Activated CD4-positive, alpha-beta memory T cell treated with anti-CD3 and anti-CD28 coated beads, Interleukin-2, amount 10 ng/mL, durations not matched to agents 7 days and 5 days (primary cell): ENCODE results near the gene IQCE. TPM values are rescaled to one million over a fixed set of nuclear protein-coding genes. Genes with fewer than 3 reads are reported as not detected.
"Not testable (repeated sequence)": the region's sequence is repeated elsewhere in the genome, so short reads cannot be mapped to it uniquely, and the experiment has no call there.

ENCODE experiments used
- CTCF ChIA-PET: fragments of 350-600 bp; sonication (Branson Sonifier 250); formaldehyde crosslinking; loops from one replicate; lab custom pipeline; 2021; ENCODE audit warnings: antibody characterized with exemption, inconsistent platforms; lab: Charles Lee
- POLR2A ChIA-PET: fragments of 350-600 bp; sonication (Branson Sonifier 250); formaldehyde crosslinking; loops from one replicate; lab custom pipeline; 2021; ENCODE audit warnings: antibody characterized with exemption; lab: Charles Lee
- DNase-seq: peaks from one replicate; pipeline ENCODE4 v3.0.0-alpha.2; 2020
- H3K27ac Mint-ChIP-seq: one replicate; pipeline ENCODE4 v1.8.0; 2021; ENCODE audit warnings: mild to moderate bottlenecking, mixed read lengths
- H3K27me3 Mint-ChIP-seq: one replicate; pipeline ENCODE4 v1.8.0; 2021; ENCODE audit warnings: mixed read lengths
- H3K36me3 Mint-ChIP-seq: one replicate; pipeline ENCODE4 v1.8.0; 2021; ENCODE audit warnings: low read depth, mixed read lengths
- H3K4me1 Mint-ChIP-seq: one replicate; pipeline ENCODE4 v1.8.0; 2021; ENCODE audit warnings: mixed read lengths
- H3K4me3 Mint-ChIP-seq: one replicate; pipeline ENCODE4 v1.8.0; 2021; ENCODE audit warnings: mild to moderate bottlenecking, mixed read lengths
- H3K9me3 Mint-ChIP-seq: one replicate; pipeline ENCODE4 v1.8.0; 2021; ENCODE audit warnings: mixed read lengths
- total RNA-seq, 2 experiments: library from RNA; stranded (reverse); gene quantifications; one replicate each; pipeline ENCODE4 v1.2.3, GENCODE V29; 2021

IQCE gene
- total RNA-seq, 2 experiments from 2014 or later, result 12.7 to 14.0 TPM

GRCh38 chr7:2553108-2553507 lies 5.7 kb upstream of the IQCE start:
- H3K27ac Mint-ChIP-seq, result no peak overlapping the region
- H3K4me1 Mint-ChIP-seq, result peaks cover 43% of the 10 kb centered on the region
- H3K36me3 Mint-ChIP-seq, result peaks cover 29% of the 10 kb centered on the region
- H3K4me3 Mint-ChIP-seq, result peak overlapping the region; percentile 36
- H3K27me3 Mint-ChIP-seq, result peaks cover 2% of the 10 kb centered on the region
- CTCF ChIA-PET, result interaction anchor here (0.6 to 1.4 kb wide), 3 partner anchors 84 to 886 kb away, joined by 3 to 4 read pairs (median 3); no protein-coding TSS in a partner anchor
- POLR2A ChIA-PET, result interaction anchor here (1.7 kb wide), 1 partner anchor 13 kb away, joined by 7 read pairs; no protein-coding TSS in a partner anchor
- H3K9me3 Mint-ChIP-seq, result no peaks in the 10 kb centered on the region
- no peak for DNase-seq

DNA sequence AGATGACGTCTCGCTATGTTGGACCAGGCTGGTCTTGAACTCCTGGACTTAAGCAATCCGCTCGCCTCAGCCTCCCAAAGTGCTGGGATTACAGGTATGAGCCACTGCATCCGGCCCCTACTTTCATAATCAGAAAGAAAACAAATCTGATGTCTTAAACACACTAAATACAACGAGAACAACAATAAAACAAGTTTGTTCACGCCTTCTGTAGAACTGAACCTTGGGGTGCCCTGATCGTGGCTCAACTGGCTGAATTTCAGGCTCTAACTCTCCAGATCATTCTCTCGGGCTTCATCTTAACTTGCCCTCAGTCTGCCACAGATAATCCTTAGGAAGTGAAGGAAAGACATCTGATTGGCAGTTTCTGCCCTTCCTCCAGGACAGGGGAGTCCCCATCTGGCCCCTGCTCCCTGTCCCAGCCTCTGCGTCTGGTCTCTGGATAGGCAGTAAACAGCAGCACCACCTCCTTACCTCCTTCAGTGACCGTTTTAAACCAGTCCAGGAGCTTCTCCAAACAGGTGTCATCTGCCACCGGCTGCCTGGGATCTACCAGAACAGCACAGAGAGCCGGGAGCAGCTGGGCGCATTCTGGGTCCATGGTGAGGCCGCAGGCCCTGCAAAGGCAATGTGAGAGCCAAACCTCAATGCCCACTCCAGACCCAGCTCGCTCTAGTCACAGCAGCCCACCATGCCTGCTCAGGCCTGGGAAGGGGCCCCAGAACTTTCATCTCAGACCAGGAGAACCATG lies 4.8 kb upstream of the IQCE start:
- Mint-ChIP-seq H3K9me3 (no peaks in the 10 kb centered on the region), H3K4me1 (peaks cover 47% of the 10 kb centered on the region), H3K27ac (peak overlapping the region; percentile 83), H3K36me3 (peaks cover 27% of the 10 kb centered on the region), H3K27me3 (peaks cover 2% of the 10 kb centered on the region), H3K4me3 (peak overlapping the region; percentile 85)
- POLR2A ChIA-PET, result interaction anchor here (1.3 to 1.7 kb wide), 2 partner anchors 14 to 34 kb away, joined by 5 to 7 read pairs; no protein-coding TSS in a partner anchor
- DNase-seq, result no peak
- CTCF ChIA-PET, result interaction anchor here (1.0 to 1.4 kb wide), 2 partner anchors 85 to 156 kb away, joined by 3 to 4 read pairs; no protein-coding TSS in a partner anchor

GRCh38 chr7:2554661-2555111 lies 4.1 kb upstream of the IQCE start:
- ChIA-PET CTCF (no interaction called here), POLR2A (interaction anchor here (1.3 to 1.7 kb wide), 3 partner anchors 15 to 46 kb away, joined by 3 to 7 read pairs (median 5); no protein-coding TSS in a partner anchor)
- Mint-ChIP-seq H3K9me3 (no peaks in the 10 kb centered on the region), H3K36me3 (peaks cover 21% of the 10 kb centered on the region), H3K4me1 (peaks cover 43% of the 10 kb centered on the region), H3K4me3 (peak overlapping the region; percentile 85), H3K27ac (peak overlapping the region; percentile 83), H3K27me3 (peaks cover 2% of the 10 kb centered on the region)
- DNase-seq, result no peak

DNA sequence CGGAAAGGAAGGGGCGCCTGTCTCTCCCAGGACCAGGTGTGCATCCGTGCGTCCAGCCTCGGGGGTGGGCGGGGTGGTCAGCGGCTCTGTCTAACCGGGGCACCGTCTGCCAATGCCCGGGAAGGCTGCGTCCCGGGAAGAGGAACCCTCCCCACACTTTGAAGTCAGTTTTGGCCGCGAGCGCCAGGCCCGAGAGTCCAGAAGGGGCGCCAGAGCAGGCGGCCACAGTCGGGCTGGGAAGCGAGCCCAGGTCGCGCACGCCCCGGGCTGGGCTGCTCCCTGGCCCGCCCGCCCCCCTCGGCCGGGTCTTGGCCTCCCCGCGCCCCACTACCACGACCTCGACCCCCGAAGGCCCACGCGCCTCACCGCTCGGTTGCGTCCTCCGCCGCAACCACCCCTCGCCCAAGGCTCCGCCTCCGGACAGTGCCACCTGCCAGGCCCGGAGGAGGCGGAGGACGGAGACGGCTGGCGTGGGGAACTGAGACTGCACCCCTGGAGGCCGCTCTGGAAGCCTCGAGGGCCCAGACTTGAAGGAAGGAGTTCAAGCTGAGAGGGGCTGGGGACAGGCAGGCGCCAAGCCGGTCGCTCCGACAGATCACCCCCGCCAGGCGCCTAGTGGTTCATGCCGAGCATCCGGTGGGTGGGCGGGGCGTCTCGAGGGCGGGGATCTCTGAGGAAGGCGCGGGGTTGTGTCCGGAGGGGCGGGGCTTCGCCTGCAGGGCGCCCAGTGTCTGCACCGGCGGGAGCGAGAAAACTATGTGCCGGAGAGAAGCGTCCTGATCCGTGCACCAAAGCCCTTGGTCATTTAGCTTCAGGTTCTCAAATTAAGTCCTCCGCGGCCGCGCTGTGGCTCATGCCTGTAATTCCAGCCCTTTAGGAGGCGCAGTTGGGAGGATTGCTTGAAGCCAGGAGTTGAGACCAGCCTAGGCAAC lies 3.4 kb upstream of the IQCE start, which contains the start of gene BRAT1:
Gene BRAT1, minus strand, starts transcription at position 404 of the 932 bp plus-strand sequence. CDS start 1,093 bp downstream, outside the sequence.
- ChIA-PET CTCF (interaction anchor here (0.9 kb wide), 1 partner anchor 13 kb away, joined by 3 read pairs; no protein-coding TSS in a partner anchor), POLR2A (interaction anchor here (0.8 to 1.5 kb wide), 9 partner anchors 15 to 200 kb away, joined by 3 to 5 read pairs (median 3); no protein-coding TSS in a partner anchor)
- peaks cover 48% of the 10 kb centered on the region for H3K4me1 Mint-ChIP-seq
- H3K27ac Mint-ChIP-seq, result peak within 1 kb of the TSS; percentile 84
- H3K9me3 Mint-ChIP-seq, result no peaks in the 10 kb centered on the region
- H3K36me3 Mint-ChIP-seq, result peaks cover 20% of the 10 kb centered on the region
- H3K4me3 Mint-ChIP-seq, result peak within 1 kb of the TSS; percentile 85
- peaks cover 2% of the 10 kb centered on the region for H3K27me3 Mint-ChIP-seq
- DNase-seq, result peak; percentile 97

GRCh38 chr7:2559283-2559950 lies 638 bp downstream of the IQCE start:
- CTCF ChIA-PET, result interaction anchor here (0.7 to 1.4 kb wide), 5 partner anchors 48 to 151 kb away, joined by 3 to 7 read pairs (median 3); no protein-coding TSS in a partner anchor
- Mint-ChIP-seq H3K9me3 (no peaks in the 10 kb centered on the region), H3K27me3 (peaks cover 2% of the 10 kb centered on the region), H3K27ac (peak overlapping the region; percentile 49), H3K4me3 (peak overlapping the region; percentile 76), H3K4me1 (peaks cover 33% of the 10 kb centered on the region), H3K36me3 (no peaks in the 10 kb centered on the region)
- POLR2A ChIA-PET, result interaction anchor here (0.7 to 2.0 kb wide), 8 partner anchors 12 to 285 kb away, joined by 3 to 10 read pairs (median 4); no protein-coding TSS in a partner anchor
- DNase-seq, result peak; percentile 54

GRCh38 chr7:2563955-2564354 lies 5.2 kb downstream of the IQCE start:
- H3K4me3 Mint-ChIP-seq, CTCF ChIA-PET, H3K36me3 Mint-ChIP-seq, POLR2A ChIA-PET, DNase-seq, H3K27me3 Mint-ChIP-seq, H3K27ac Mint-ChIP-seq, H3K9me3 Mint-ChIP-seq: not testable (repeated sequence)
- peaks cover 27% of the 10 kb centered on the region for H3K4me1 Mint-ChIP-seq

DNA sequence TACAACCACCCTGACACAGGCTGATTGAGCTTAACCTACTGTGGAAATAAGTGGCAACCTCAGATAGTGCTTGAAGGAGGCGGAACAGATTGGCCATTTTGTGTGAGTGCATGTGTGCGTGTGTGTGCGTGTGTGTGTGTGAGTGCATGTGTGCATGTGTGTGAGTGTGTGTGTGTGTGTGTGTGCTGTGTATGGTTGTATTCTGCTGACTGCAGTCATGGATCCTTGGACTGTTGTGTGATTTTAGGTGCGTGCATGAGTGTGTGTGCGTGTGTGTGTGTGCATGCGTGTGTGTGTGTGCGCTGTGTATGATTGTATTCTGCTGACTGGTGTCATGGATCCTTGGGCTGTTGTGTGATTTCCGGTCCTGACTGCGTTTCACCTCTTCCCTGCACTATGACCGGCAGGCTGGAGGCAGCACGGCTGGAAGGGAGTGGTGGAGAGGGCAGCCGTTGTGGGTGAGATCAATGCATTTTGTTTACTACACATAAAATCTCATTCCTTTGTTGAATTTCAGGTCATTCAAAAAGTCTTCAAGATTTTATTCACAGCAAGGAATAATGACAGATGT lies 6.3 kb downstream of the IQCE start:
- POLR2A ChIA-PET, result no interaction called here
- no peak for DNase-seq
- Mint-ChIP-seq H3K27ac (no peak overlapping the region), H3K9me3 (no peaks in the 10 kb centered on the region), H3K4me3 (no peak overlapping the region), H3K36me3 (no peaks in the 10 kb centered on the region), H3K27me3 (no peaks in the 10 kb centered on the region), H3K4me1 (peaks cover 23% of the 10 kb centered on the region)
- CTCF ChIA-PET, result no interaction called here

GRCh38 chr7:2566348-2566889 lies 7.6 kb downstream of the IQCE start:
- no peaks in the 10 kb centered on the region for H3K36me3 Mint-ChIP-seq
- POLR2A ChIA-PET, result interaction anchor here (1.0 kb wide), 1 partner anchor 38 kb away, joined by 3 read pairs; no protein-coding TSS in a partner anchor

DNA sequence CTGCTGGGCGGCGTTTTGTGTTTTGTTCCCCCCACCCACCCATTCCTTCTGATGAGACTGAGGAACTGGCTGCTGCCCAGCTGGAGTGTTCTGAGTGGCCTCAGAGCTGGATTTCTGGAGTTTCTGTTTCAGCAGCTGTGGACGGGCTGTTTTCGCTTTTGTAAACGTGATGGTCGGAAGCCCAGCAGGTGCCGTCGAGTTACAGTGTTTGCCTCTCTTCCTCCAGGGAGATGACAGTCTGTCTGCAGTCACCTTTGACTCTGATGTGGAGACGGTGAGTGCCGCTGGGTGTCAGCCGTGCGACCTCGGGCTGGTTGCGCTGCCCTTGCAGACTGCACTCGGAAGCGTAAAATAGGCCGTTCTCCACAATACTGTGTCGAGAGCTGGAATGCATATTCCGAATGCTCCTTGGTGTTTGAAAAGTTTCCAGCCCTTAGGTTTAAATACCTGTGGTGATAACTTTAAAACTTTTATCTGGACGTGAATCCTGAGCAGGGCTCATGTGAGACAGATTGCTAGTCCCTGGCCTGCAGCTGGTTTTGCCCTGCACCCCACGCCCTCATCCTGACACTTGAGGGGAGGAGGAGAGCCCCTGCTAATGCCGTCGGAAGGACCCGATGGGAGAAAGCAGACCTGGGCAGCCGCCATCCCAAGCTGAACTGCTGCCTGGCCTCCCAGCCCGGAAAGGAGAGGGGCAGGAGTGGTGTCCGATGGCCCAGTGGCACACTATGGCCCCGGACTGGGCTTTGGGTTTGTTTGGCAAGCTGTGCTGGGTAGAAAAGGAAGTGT lies 8.3 kb downstream of the IQCE start:
- Mint-ChIP-seq H3K27ac (peak overlapping the region; percentile 67), H3K9me3 (no peaks in the 10 kb centered on the region), H3K4me1 (peaks cover 18% of the 10 kb centered on the region), H3K4me3 (no peak overlapping the region), H3K27me3 (no peaks in the 10 kb centered on the region), H3K36me3 (no peaks in the 10 kb centered on the region)
- CTCF ChIA-PET, result interaction anchor here (1.3 to 2.1 kb wide), 2 partner anchors 98 to 116 kb away, joined by 3 to 6 read pairs; no protein-coding TSS in a partner anchor
- POLR2A ChIA-PET, result interaction anchor here (0.7 to 1.0 kb wide), 2 partner anchors 39 to 69 kb away, joined by 3 read pairs; no protein-coding TSS in a partner anchor
- DNase-seq, result peak; percentile 47

More at GRCh38 chr7:2566348-2566889, 7.6 kb downstream of the IQCE start:
- H3K4me1 Mint-ChIP-seq, result peaks cover 20% of the 10 kb centered on the region
- no peaks in the 10 kb centered on the region for H3K27me3 Mint-ChIP-seq
- H3K27ac Mint-ChIP-seq, result peak overlapping the region; percentile 67
- no peaks in the 10 kb centered on the region for H3K9me3 Mint-ChIP-seq
- DNase-seq, result no peak
- CTCF ChIA-PET, result interaction anchor here (0.7 to 2.1 kb wide), 3 partner anchors 98 to 235 kb away, joined by 3 to 6 read pairs (median 5); no protein-coding TSS in a partner anchor
- H3K4me3 Mint-ChIP-seq, result no peak overlapping the region

DNA sequence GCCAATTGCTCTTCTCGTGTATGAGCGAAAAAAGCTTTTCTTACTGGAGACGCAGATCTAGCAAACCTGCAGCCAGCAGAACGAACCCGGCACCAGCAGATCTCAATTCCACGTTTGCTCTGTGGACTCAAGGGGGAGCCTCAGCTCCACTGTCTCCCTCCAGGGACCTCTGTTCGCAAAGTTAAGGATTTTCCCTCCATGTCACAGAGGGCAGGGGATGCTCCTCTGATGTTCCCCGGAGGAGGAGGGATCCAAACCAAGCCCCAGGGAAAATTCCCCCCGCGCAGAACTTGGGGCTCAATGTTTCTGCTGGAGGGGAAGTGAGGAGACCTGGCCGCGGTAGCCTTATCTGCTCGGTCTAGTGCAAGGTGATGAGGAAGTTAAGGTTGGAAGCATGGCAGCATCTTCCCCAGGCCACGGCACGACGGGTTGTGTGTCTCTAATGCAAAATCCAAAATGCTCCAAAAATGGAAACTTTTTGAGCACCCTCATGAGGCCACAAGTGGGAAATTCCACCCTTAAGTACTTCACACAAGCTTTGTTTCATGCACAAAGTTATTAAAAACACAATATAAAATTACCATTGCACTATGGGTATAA lies 9.0 kb downstream of the IQCE start:
- Mint-ChIP-seq H3K4me3 (no peak overlapping the region), H3K36me3 (no peaks in the 10 kb centered on the region), H3K4me1 (peaks cover 12% of the 10 kb centered on the region), H3K27ac (no peak overlapping the region), H3K9me3 (no peaks in the 10 kb centered on the region), H3K27me3 (no peaks in the 10 kb centered on the region)
- ChIA-PET POLR2A (interaction anchor here (0.7 kb wide), 1 partner anchor 68 kb away, joined by 3 read pairs; no protein-coding TSS in a partner anchor), CTCF (interaction anchor here (1.3 to 2.1 kb wide), 2 partner anchors 99 to 116 kb away, joined by 3 to 6 read pairs; no protein-coding TSS in a partner anchor)
- DNase-seq, result no peak
